KMS-11 (cell line): ENCODE results near the gene ELAVL1.

Experiments used
- H2AFZ ChIP-seq: fragments of 200-600 bp; sonication (generic); 2 replicates; pipeline ENCODE4 v1.6.1; 2016; ENCODE audit warnings: antibody characterized with exemption, mixed run types, low read depth
- H3K27ac ChIP-seq: fragments of 200-600 bp; sonication (generic); 2 replicates; pipeline ENCODE4 v1.6.1; 2016; ENCODE audit warnings: mild to moderate bottlenecking, mixed run types
- H3K27me3 ChIP-seq: fragments of 200-600 bp; sonication (generic); 2 replicates; pipeline ENCODE4 v1.6.1; 2017; ENCODE audit warnings: mild to moderate bottlenecking, low read depth, mixed run types, moderate library complexity; ENCODE audit not compliant: insufficient read depth
- H3K36me3 ChIP-seq: fragments of 200-600 bp; sonication (generic); 2 replicates; pipeline ENCODE4 v1.6.1; 2017; ENCODE audit warnings: mild to moderate bottlenecking, mixed run types; ENCODE audit not compliant: insufficient read depth
- H3K4me1 ChIP-seq: fragments of 200-600 bp; sonication (generic); 2 replicates; pipeline ENCODE4 v1.6.1; 2016; ENCODE audit warnings: mild to moderate bottlenecking, low read depth, mixed run types; ENCODE audit not compliant: poor library complexity, severe bottlenecking
- H3K4me2 ChIP-seq: fragments of 200-600 bp; sonication (generic); 2 replicates; pipeline ENCODE4 v1.7.0; 2016; ENCODE audit warnings: mild to moderate bottlenecking, mixed run types
- H3K4me3 ChIP-seq: fragments of 200-600 bp; sonication (generic); IDR thresholded peaks from 2 replicates; pipeline ENCODE4 v1.6.1; 2017; ENCODE audit warnings: low read depth, low read length, mixed read lengths; ENCODE audit not compliant: insufficient read depth
- H3K79me2 ChIP-seq: fragments of 200-600 bp; sonication (generic); 2 replicates; pipeline ENCODE4 v1.6.1; 2016; ENCODE audit warnings: low read depth, mixed run types; ENCODE audit not compliant: insufficient read depth
- H3K9ac ChIP-seq: fragments of 200-600 bp; sonication (generic); 2 replicates; pipeline ENCODE4 v1.6.1; 2016; ENCODE audit warnings: mild to moderate bottlenecking, mixed run types
- H4K20me1 ChIP-seq: fragments of 200-600 bp; sonication (generic); 2 replicates; pipeline ENCODE4 v1.6.1; 2016; ENCODE audit warnings: mild to moderate bottlenecking, mixed run types; ENCODE audit not compliant: insufficient read depth
- TF ChIP-seq, protein P1 (sequence below): fragments of 200-600 bp; sonication (generic); conservative IDR thresholded peaks from 2 replicates; pipeline ENCODE4 v1.6.1; 2017; ENCODE audit warnings: low read depth, mild to moderate bottlenecking, antibody characterized with exemption, low read length, moderate library complexity, mixed read lengths

ELAVL1 gene

GRCh38 chr19:7970716-7971448, 34.6 kb downstream of the ELAVL1 start:
- no peaks in the 10 kb centered on the region for H3K36me3 ChIP-seq

DNA sequence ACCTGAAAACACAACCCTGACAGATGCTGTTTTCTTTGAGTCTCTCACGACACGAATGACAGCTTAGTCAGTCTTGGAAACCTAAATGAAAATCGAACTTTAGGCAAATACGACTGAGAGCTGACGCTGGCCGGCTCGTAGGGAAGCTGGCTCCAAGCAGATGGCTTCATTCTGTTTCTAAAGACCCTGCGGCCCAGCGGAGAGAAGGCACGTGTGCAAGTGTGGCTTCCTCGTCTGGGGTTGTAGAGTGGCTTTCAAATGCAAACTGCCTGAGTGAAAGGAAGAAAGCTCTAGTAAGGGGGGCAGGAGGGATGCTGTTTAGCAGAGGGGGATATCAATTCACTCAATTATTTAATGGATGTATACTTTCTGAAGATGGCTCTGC, 35.9 kb downstream of the ELAVL1 start:
- H3K9ac ChIP-seq: no peak overlapping the region
- H3K27ac ChIP-seq: no peak overlapping the region
- TF ChIP-seq, protein P1, sequence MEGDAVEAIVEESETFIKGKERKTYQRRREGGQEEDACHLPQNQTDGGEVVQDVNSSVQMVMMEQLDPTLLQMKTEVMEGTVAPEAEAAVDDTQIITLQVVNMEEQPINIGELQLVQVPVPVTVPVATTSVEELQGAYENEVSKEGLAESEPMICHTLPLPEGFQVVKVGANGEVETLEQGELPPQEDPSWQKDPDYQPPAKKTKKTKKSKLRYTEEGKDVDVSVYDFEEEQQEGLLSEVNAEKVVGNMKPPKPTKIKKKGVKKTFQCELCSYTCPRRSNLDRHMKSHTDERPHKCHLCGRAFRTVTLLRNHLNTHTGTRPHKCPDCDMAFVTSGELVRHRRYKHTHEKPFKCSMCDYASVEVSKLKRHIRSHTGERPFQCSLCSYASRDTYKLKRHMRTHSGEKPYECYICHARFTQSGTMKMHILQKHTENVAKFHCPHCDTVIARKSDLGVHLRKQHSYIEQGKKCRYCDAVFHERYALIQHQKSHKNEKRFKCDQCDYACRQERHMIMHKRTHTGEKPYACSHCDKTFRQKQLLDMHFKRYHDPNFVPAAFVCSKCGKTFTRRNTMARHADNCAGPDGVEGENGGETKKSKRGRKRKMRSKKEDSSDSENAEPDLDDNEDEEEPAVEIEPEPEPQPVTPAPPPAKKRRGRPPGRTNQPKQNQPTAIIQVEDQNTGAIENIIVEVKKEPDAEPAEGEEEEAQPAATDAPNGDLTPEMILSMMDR: no peak
- H2AFZ ChIP-seq: no peak overlapping the region
- no peak overlapping the region for H3K4me3 ChIP-seq
- no peak overlapping the region for H3K4me2 ChIP-seq
- H3K36me3 ChIP-seq: no peaks in the 10 kb centered on the region
- H3K79me2 ChIP-seq: no peaks in the 10 kb centered on the region
- H3K27me3 ChIP-seq: no peaks in the 10 kb centered on the region
- H3K4me1 ChIP-seq: no peaks in the 10 kb centered on the region
- no peaks in the 10 kb centered on the region for H4K20me1 ChIP-seq

More at GRCh38 chr19:7970716-7971448, 34.6 kb downstream of the ELAVL1 start:
- Histone ChIP-seq H3K79me2 (no peaks in the 10 kb centered on the region), H2AFZ (no peak overlapping the region), H3K4me1 (no peaks in the 10 kb centered on the region), H3K4me3 (no peak overlapping the region), H3K27ac (no peak overlapping the region), H4K20me1 (no peaks in the 10 kb centered on the region), H3K27me3 (no peaks in the 10 kb centered on the region), H3K4me2 (no peak overlapping the region), H3K9ac (no peak overlapping the region)
- TF ChIP-seq, protein P1: peak; percentile 74

- no peaks in the 10 kb centered on the region for H3K79me2 ChIP-seq
- H4K20me1 ChIP-seq: no peaks in the 10 kb centered on the region
- no peaks in the 10 kb centered on the region for H3K4me1 ChIP-seq
- TF ChIP-seq, protein P1: no peak
- no peak overlapping the region for H3K4me2 ChIP-seq
- H3K27ac ChIP-seq: no peak overlapping the region
- H3K4me3 ChIP-seq: no peak overlapping the region
- no peaks in the 10 kb centered on the region for H3K36me3 ChIP-seq
- H2AFZ ChIP-seq: no peak overlapping the region
- no peak overlapping the region for H3K9ac ChIP-seq
- H3K27me3 ChIP-seq: no peaks in the 10 kb centered on the region
Measured at GRCh38 chr19:7968796-7969554, 36.5 kb downstream of the ELAVL1 start.

- Histone ChIP-seq H3K9ac (no peak overlapping the region), H3K27me3 (no peaks in the 10 kb centered on the region), H4K20me1 (no peaks in the 10 kb centered on the region), H3K4me2 (no peak overlapping the region), H3K4me3 (no peak overlapping the region), H3K4me1 (no peaks in the 10 kb centered on the region), H3K79me2 (no peaks in the 10 kb centered on the region), H2AFZ (no peak overlapping the region), H3K36me3 (no peaks in the 10 kb centered on the region), H3K27ac (no peak overlapping the region)
- TF ChIP-seq, protein P1: no peak
Measured at GRCh38 chr19:7968008-7968795, 37.2 kb downstream of the ELAVL1 start.
